NCI-H526 (cell line): ENCODE data around the gene SH2D6.
"Not testable (repeated sequence)": the region's sequence is repeated elsewhere in the genome, so short reads cannot be mapped to it uniquely, and the experiment has no call there.

Experiments
- DNase-seq, 2 experiments: peaks; one replicate each; lab custom pipeline; 2025; lab: John Stamatoyannopoulos, UW

The SH2D6 gene

GRCh38 chr2:85422072-85422457 lies 3.6 kb downstream of the SH2D6 start:
- DNase-seq = no peak

DNA sequence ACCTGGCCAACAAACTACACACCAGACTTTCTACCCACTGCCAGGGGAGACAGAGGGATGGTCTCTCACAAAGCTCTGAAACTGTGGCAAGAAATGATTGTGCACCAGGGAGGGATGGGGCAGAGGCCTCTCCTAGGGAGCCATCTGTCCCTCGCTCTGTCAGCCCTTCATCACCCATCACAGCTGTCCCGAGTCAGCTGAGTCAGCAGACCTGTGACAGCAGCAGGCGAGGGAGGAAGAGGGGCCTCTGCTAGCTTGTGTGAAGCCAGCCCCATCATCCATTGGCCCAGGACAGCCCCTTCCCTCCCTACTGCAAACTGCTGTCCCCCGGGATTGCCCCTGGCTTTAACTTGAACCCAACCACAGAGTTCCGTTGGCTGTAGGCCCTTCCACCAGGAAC lies 5.0 kb downstream of the SH2D6 start:
- no peak for DNase-seq

- DNase-seq = no peak
These were observed 7.1 kb downstream of the SH2D6 start for GRCh38 chr2:85425588-85425987.

- peak; percentile 74 to 91 for DNase-seq
These were observed 8.9 kb downstream of the SH2D6 start for GRCh38 chr2:85427300-85427835.

- DNase-seq = peak; percentile 40 to 50
These were observed 9.9 kb downstream of the SH2D6 start for GRCh38 chr2:85428343-85428881.

DNA sequence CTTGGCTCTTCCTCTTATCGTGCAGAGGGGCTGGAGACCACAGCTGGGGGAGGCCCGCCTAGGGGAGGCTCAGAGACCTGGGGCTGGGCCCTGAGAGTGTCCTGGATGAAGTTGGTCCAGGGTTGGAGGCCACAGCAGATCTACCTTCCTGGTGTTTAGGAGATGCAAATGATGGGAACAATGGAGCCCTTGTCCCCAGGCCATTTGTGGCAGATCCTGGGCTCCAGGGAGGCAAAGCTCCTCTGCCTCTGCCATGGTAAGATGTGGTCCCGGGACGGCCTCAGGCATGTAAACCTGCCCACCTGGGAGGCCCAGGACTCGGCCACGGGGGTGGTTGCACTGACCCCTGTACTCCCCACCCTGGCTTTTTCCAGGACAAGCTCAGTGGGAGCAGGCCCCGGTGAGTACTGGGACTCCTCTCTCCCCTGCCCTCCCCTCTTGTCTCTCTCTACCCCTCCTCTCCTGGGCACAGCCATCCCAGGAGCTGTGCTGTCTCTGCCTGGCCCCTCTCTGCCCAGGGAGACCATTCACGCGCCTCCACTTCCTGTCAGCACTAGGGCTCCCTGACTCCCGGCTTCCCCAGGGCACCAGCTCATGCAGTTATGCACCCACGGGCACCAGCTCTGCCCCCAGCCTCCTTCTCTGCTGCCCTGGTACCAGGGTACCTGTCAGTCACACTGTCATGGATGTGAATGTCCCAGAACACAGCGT lies 10.9 kb downstream of the SH2D6 start:
- DNase-seq = peak; percentile 96 to 97

DNA sequence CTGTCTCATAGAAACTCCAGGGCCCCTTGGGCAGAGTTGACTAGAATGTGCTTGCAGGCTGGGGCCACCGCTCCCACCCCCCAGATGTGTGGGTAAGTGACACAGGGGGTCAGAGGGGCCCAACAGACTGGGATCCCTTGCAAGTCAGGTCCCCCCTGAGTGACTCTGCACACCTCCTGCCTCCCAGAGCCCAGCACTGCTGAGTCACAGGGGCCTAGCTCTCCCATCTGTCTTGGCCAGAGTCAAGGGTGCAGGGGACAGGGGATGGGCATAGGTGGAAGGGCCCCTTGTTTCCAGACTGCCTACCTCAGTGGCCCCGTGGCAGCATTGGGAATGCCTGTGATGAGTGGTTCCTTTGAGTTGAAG lies 11.4 kb downstream of the SH2D6 start:
- DNase-seq = peak in 1 of 2 experiments; percentile 38

GRCh38 chr2:85430752-85431569 lies 12.4 kb downstream of the SH2D6 start:
- peak; percentile 92 to 97 for DNase-seq

DNA sequence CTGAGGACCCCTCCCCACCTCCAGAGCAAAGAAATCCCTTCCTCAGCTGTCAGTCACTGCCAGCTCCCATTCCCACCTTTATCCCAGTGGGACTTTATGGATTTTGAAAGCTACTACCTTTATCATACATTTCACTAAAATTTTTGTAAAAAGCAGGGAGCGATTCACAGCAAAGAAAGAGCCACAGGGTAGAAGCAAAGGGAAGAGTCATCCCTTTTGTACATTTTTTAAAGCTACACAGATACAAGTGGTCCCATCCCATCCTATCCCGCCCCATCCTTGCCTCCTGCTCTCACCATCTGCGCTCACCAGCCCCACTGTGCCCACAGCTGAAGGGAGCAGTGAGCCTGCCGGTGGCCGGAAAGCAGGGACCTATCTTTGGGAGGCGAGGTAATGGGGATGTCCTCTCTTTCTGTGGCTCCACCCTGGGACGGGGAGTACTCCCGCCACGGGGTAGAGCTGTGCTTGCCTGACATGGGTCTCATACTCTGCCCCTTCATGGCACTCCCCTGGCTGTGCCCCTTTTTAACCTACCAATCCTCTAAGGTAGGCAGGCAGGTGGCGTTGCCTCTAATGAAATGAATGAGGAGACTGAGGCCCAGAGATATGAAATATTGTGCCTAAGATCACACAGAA lies 13.2 kb downstream of the SH2D6 start:
- DNase-seq = peak; percentile 14 to 57

DNA sequence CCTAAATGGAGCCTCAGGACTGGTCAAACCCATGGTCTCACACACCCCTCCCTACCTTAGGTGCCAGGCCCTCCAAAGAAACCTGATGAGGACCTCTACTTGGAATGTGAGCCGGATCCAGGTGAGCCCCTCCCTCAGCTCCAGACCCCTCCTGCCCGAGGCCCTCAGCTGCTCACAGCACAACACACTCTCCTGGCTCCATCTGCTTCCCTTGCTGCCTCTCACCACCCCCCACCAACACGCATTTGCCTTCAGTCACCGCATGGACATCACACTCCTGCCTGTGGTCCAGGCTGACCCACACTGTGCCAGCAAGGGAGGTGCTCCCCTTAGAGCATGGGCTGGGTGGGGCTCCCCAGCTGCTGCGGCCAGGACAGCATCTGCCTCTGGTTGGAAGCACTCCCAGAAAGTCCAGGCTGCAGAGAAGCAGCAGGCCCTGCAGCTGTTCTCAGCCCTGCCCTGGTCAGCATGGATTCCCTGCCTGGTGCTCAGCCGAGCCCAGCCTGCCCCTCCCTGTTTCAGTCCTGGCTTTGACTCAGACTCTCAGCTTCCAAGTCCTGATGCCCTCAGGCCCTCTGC lies 15.1 kb downstream of the SH2D6 start:
- DNase-seq = peak in 1 of 2 experiments; percentile 22

GRCh38 chr2:85434696-85435095 lies 16.2 kb downstream of the SH2D6 start:
- no peak for DNase-seq

- DNase-seq = no peak
These were observed 16.9 kb downstream of the SH2D6 start for GRCh38 chr2:85435220-85435958.

- DNase-seq = peak; percentile 33 to 55
These were observed 17.7 kb downstream of the SH2D6 start for GRCh38 chr2:85435981-85436835.

DNA sequence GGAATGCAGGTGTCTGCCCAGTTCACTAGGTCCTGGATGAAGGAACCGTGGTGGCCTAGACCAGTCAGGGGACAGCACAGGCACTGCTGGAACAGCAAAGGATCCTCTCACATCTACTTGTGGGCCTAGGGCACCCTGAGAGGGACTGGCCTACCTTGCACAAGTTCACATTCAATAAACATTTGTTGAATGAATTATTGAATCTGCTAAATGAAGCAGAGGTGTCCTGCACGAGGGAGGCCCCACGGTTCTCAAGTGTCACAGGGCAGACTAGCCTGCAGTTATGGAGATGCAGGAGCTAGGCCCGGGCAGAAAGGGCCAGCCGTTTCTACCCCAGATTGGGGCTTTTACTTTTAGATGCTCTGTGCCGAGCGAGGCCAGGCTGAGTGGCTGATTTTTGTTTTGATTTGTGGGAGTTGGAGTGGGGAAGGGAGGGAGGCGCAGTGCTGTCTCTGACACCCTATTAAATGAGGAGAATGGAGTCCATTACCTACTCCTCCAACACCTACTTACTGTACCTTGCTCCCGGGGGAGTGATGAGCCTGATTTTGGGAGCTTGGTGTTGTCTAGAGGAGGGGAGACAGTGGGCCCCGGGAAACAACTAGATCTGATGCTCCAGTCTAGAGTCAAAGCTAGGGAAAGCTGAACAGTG lies 18.4 kb downstream of the SH2D6 start:
- peak in 1 of 2 experiments; percentile 62 for DNase-seq

DNA sequence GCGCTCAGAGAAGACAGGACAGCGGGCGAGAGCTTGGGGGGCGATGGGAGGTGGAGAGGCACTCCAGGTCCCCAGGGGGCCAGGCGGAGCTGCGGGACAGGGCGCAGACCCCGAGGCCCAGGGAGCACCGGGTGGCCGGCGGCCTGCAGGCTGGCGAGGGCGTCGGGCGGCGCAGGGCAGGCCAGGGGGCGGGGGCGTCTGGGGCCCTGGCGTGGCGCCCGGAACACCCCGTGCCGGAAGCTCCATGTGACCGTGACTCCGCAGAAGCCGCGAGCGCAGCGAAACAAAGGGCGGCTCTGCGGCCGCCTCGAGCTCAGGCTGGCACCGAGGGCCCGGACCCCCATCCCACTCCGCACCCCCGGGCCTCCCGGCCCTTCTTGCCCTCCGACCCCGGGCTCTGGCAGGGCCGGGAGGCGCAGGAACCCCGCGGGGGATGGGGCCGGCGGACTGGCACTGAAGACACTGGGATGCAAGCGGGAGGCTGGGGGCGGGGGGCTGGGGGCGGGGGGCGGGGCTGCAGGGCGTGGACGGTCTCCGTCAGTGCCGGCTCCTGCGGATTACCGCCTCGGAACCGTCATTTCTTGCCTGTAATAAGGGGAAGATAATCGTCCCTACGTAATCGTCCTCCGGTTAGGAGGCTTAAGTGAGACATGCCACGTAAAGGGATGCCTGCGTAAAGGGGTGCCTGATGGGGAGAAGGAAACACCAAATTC lies 19.1 kb downstream of the SH2D6 start:
- DNase-seq = peak; percentile 60 to 90

GRCh38 chr2:85438201-85439024 lies 19.9 kb downstream of the SH2D6 start:
- DNase-seq = peak in 1 of 2 experiments; percentile 66

DNA sequence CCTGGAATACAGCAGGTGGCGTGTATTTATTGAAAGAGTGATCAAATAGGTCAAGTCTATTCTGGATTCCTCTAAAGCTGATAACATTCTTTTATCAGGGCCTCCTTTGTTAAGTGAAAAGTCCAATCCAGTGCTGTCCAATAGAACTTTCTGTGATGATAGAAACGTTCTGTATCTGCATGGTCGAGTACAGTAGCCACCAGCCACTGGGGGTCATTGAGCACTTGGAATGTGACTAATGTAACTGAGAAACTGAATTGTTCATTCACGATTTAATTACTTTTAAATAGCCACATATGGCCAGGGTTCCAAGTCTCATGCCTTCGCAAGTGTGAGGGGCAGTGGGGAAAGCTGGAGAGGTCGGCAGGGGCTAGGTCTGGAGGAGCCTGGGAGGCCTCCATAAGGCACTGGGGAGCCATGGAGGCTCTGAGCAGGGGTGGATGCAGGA lies 20.5 kb downstream of the SH2D6 start:
- no peak for DNase-seq

DNA sequence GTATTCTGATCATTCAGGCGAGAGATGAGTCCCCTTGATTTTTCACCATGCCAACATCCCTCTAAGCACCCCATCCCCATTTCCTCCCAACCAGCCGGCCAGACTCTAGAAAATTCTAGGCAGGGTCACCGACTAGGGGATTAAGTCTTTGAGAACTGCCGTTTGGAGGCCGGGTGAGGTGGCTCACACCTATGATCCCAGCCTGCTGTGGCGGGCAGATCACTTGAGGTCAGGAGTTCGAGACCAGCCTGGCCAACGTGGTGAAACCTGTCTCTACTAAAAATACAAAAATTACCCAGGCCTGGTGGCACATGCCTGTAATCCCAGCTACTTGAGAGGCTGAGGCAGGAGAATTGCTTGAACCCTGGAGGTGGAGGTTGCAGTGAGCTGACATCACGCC lies 21.1 kb downstream of the SH2D6 start:
- not testable (repeated sequence) for DNase-seq
